SK-N-SH (cell line): ENCODE results near the gene SLC50A1. TPM values are rescaled to one million over a fixed set of nuclear protein-coding genes. Genes with fewer than 3 reads are reported as not detected.
A peak's percentile ranks its signal among the peaks of the same experiment; 100 is the strongest.

Experiments
- CTCF ChIA-PET: fragments of 300-600, 350-600 bp; formaldehyde crosslinking; extraction: SDS; loops from one replicate; lab custom pipeline; 2021; lab: Yijun Ruan, JAX
- POLR2A ChIA-PET: fragments of 350-600 bp; sonication (Branson Sonifier 250); formaldehyde crosslinking; extraction: SDS; loops from one replicate; lab custom pipeline; 2020; ENCODE audit warnings: antibody characterized with exemption, inconsistent platforms; lab: Yijun Ruan, JAX
- DNase-seq: peaks from one replicate; pipeline ENCODE4 v3.0.0; 2012
- H2AFZ ChIP-seq: fragments of 200-600 bp; sonication (generic); 2 replicates; pipeline ENCODE4 v1.8.1; 2016; ENCODE audit warnings: antibody characterized with exemption, mild to moderate bottlenecking, low read depth
- H3F3A ChIP-seq: fragments of 200-600 bp; sonication (generic); replicated peaks from 2 replicates; pipeline ENCODE3; 2016; ENCODE audit warnings: antibody characterized with exemption, mild to moderate bottlenecking; ENCODE audit not compliant: insufficient read depth
- H3K27ac ChIP-seq, 2 experiments: fragments of 200-500 bp in 1 of 2; fragments of 200-600 bp in 1 of 2; sonication (Bioruptor generic) in 1 of 2; sonication (generic), shearing (Covaris generic) in 1 of 2; 2 replicates each; pipeline versions ENCODE4 v1.5.1 to v1.6.1; 2014 to 2016; ENCODE audit warnings: low read depth in 2 of 2, inconsistent platforms in 1 of 2, low read length in 1 of 2, mild to moderate bottlenecking in 1 of 2, mixed read lengths in 1 of 2
- H3K27me3 ChIP-seq: fragments of 200-600 bp; sonication (generic), shearing (Covaris generic); 2 replicates; pipeline ENCODE4 v1.6.1; 2016; ENCODE audit warnings: mixed run types; ENCODE audit not compliant: insufficient read depth
- H3K36me3 ChIP-seq, 2 experiments: fragments of 200-500 bp in 1 of 2; fragments of 200-600 bp in 1 of 2; sonication (Bioruptor generic) in 1 of 2; sonication (generic) in 1 of 2; replicated peaks in 1 of 2; 2 replicates each; pipeline versions ENCODE3 to v1.5.1; 2014 to 2016; ENCODE audit warnings: low read length in 1 of 2, mild to moderate bottlenecking in 1 of 2; ENCODE audit not compliant: insufficient read depth in 2 of 2, control insufficient read depth in 1 of 2
- H3K4me1 ChIP-seq, 2 experiments: fragments of 200-500 bp in 1 of 2; fragments of 200-600 bp in 1 of 2; sonication (Bioruptor generic) in 1 of 2; sonication (generic), shearing (Covaris generic) in 1 of 2; 2 replicates each; pipeline versions ENCODE4 v1.5.1 to v1.6.1; 2014 to 2016; ENCODE audit warnings: low read depth in 1 of 2, low read length in 1 of 2, mixed run types in 1 of 2; ENCODE audit not compliant: insufficient read depth in 2 of 2, control insufficient read depth in 1 of 2
- H3K4me2 ChIP-seq: fragments of 200-600 bp; sonication (generic), shearing (Covaris generic); 2 replicates; pipeline ENCODE4 v1.6.1; 2017; ENCODE audit warnings: mixed run types
- H3K4me3 ChIP-seq, 2 experiments: fragments of 200-500 bp in 1 of 2; fragments of 200-600 bp in 1 of 2; sonication (Bioruptor generic) in 1 of 2; sonication (generic), shearing (Covaris generic) in 1 of 2; 2 replicates each; pipeline versions ENCODE4 v1.5.1 to v1.8.1; 2014 to 2016; ENCODE audit warnings: low read depth in 2 of 2, inconsistent platforms in 1 of 2, low read length in 1 of 2, mild to moderate bottlenecking in 1 of 2, mixed read lengths in 1 of 2, moderate library complexity in 1 of 2
- H3K79me2 ChIP-seq: fragments of 200-600 bp; sonication (generic); 2 replicates; pipeline ENCODE4 v1.8.1; 2017; ENCODE audit warnings: mild to moderate bottlenecking; ENCODE audit not compliant: insufficient read depth
- H3K9ac ChIP-seq: fragments of 200-600 bp; sonication (generic); 2 replicates; pipeline ENCODE4 v1.6.1; 2017; ENCODE audit warnings: mixed run types
- H3K9me2 ChIP-seq: fragments of 200-600 bp; sonication (generic); 2 replicates; pipeline ENCODE4 v1.6.1; 2017; ENCODE audit warnings: mixed run types
- H3K9me3 ChIP-seq: fragments of 200-600 bp; sonication (generic); 2 replicates; pipeline ENCODE4 v1.6.1; 2017; ENCODE audit warnings: mixed run types, mild to moderate bottlenecking, moderate library complexity
- H4K20me1 ChIP-seq: fragments of 200-600 bp; sonication (generic); 2 replicates; pipeline ENCODE4 v1.6.1; 2017; ENCODE audit warnings: mild to moderate bottlenecking, mixed run types; ENCODE audit not compliant: insufficient read depth
- CHD2 ChIP-seq: fragments of 150-350 bp; IDR thresholded peaks from 2 replicates; pipeline ENCODE4 v1.6.1; 2018; ENCODE audit warnings: low read length; ENCODE audit not compliant: partially characterized antibody
- ELF1 ChIP-seq: IDR thresholded peaks from 2 replicates; pipeline ENCODE4 v1.4.0; 2012
- EP300 ChIP-seq, 2 experiments: IDR thresholded peaks; 2 replicates each; pipeline versions ENCODE4 v1.4.0 to v1.6.1; 2012; ENCODE audit warnings: borderline replicate concordance in 1 of 2, low read depth in 1 of 2, low read length in 1 of 2
- FOXJ3 ChIP-seq: sonication (generic); formaldehyde crosslinking; IDR thresholded peaks from 2 replicates; pipeline ENCODE4 v1.5.1; 2020; ENCODE audit warnings: mild to moderate bottlenecking, missing genetic modification reagents
- GATA2 ChIP-seq: sonication (generic); formaldehyde crosslinking; IDR thresholded peaks from 2 replicates; pipeline ENCODE4 v1.5.0; 2020; ENCODE audit warnings: mild to moderate bottlenecking, missing genetic modification reagents
- JUND ChIP-seq: IDR thresholded peaks from 2 replicates; pipeline ENCODE4 v1.4.0; 2012
- MAX ChIP-seq: IDR thresholded peaks from 2 replicates; pipeline ENCODE4 v1.4.0; 2012; ENCODE audit warnings: low read depth
- MXI1 ChIP-seq: IDR thresholded peaks from 2 replicates; pipeline ENCODE4 v1.6.1; 2012; ENCODE audit warnings: mild to moderate bottlenecking, low read depth, low read length, improper control_type of control experiment
- NFIC ChIP-seq: IDR thresholded peaks from 2 replicates; pipeline ENCODE4 v1.4.0; 2012; ENCODE audit warnings: borderline replicate concordance
- NRF1 ChIP-seq: IDR thresholded peaks from 2 replicates; pipeline ENCODE4 v1.6.1; 2012; ENCODE audit warnings: low read depth, mild to moderate bottlenecking, low read length
- POLR2AphosphoS5 ChIP-seq: IDR thresholded peaks from 2 replicates; pipeline ENCODE4 v1.6.1; 2012; ENCODE audit warnings: low read depth, low read length
- RAD21 ChIP-seq: IDR thresholded peaks from 2 replicates; pipeline ENCODE4 v1.6.1; 2012; ENCODE audit warnings: mild to moderate bottlenecking, low read length
- RCOR1 ChIP-seq: fragments of 150-350 bp; IDR thresholded peaks from 2 replicates; pipeline ENCODE4 v1.6.1; 2017; ENCODE audit warnings: antibody characterized with exemption, low read length
- RFX5 ChIP-seq: IDR thresholded peaks from 2 replicates; pipeline ENCODE4 v1.6.1; 2012; ENCODE audit warnings: mild to moderate bottlenecking, improper control_type of control experiment, low read length
- RXRA ChIP-seq: IDR thresholded peaks from 2 replicates; pipeline ENCODE4 v1.4.0; 2012; ENCODE audit warnings: low read depth, mild to moderate bottlenecking, borderline replicate concordance
- SIN3A ChIP-seq: IDR thresholded peaks from 2 replicates; pipeline ENCODE4 v1.6.1; 2012; ENCODE audit warnings: low read depth, mild to moderate bottlenecking, low read length, moderate library complexity, borderline replicate concordance
- SMC3 ChIP-seq: IDR thresholded peaks from 2 replicates; pipeline ENCODE4 v1.6.1; 2012; ENCODE audit warnings: low read depth, low read length, improper control_type of control experiment
- TAF1 ChIP-seq: IDR thresholded peaks from 2 replicates; pipeline ENCODE4 v1.6.1; 2012; ENCODE audit warnings: low read depth, mild to moderate bottlenecking, low read length, moderate library complexity, borderline replicate concordance
- TCF12 ChIP-seq: IDR thresholded peaks from 2 replicates; pipeline ENCODE4 v1.4.0; 2012
- TEAD4 ChIP-seq: IDR thresholded peaks from 2 replicates; pipeline ENCODE4 v1.4.0; 2012; ENCODE audit warnings: mild to moderate bottlenecking, borderline replicate concordance; ENCODE audit not compliant: insufficient read depth
- YY1 ChIP-seq: IDR thresholded peaks from 2 replicates; pipeline ENCODE4 v1.4.0; 2012; ENCODE audit warnings: low read depth, mild to moderate bottlenecking
- WGBS: methylation state at CpG from one replicate; pipeline ENCODE4 v1.1.6; 2017; ENCODE audit warnings: low lambda C conversion rate; 5-methylcytosine and 5-hydroxymethylcytosine counted together
- polyA plus RNA-seq, 3 experiments: library from polyadenylated mRNA; depleted of rRNA; stranded (reverse); fragments of >200 nt; gene quantifications; 2 replicates each; pipeline ENCODE4 v1.2.3, GENCODE V29; 2012
- TF ChIP-seq, protein P1 (sequence below): IDR thresholded peaks from 2 replicates; pipeline ENCODE4 v1.4.0; 2012; ENCODE audit warnings: low read depth, borderline replicate concordance
- TF ChIP-seq, protein P2 (sequence below): fragments of 150-350 bp; IDR thresholded peaks from 2 replicates; pipeline ENCODE4 v1.6.1; 2017; ENCODE audit warnings: antibody characterized with exemption, low read length, low read depth, borderline replicate concordance
- TF ChIP-seq, protein P3 (sequence below): IDR thresholded peaks from 2 replicates; pipeline ENCODE4 v1.4.0; 2012; ENCODE audit warnings: low read depth, borderline replicate concordance
- TF ChIP-seq, protein P4 (sequence below): IDR thresholded peaks from 2 replicates; pipeline ENCODE4 v1.6.1; 2012; ENCODE audit warnings: mild to moderate bottlenecking, low read depth, low read length, moderate library complexity
- TF ChIP-seq, protein P5 (sequence below): fragments of 150-350 bp; IDR thresholded peaks from 2 replicates; pipeline ENCODE4 v1.6.1; 2016; ENCODE audit warnings: mild to moderate bottlenecking, low read depth, low read length

The SLC50A1 gene
- polyA plus RNA-seq, 1 of the 3 experiments (the other 2 are of a cell fraction) = 58.4 TPM

DNA sequence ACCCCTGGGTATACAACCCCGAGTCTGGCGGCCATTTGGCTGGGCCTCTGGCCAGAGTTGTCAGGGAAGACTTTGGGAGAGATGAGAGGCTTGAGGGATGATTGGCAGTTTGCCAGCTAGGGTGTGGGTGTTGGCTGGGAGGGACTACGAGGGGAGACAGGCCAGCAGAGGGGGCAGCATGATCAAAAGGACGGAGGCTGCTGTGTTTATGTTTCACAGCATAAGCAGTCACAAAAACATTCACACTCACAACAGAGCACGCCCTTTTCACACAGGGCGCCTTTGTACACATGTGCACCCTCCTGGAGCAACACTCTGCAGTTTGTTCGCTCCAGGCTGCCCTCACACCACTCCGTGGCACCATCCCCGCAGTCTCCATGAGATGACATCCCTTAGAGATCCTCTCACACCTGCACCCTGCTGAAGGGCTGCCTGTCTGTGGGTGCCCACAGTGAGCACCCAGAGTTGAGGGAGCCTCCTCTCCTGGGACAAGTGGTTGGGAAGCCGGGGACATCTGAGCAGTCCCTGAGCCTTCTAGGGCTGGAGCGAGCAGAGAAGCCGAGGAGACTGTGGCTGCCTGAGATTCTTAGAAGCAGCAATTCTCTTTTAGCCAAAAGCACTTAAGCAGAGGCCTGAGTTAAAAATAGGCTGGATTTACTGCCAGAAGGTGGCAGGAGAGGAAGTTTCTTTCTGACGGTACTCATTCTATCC, 41.6 kb upstream of the SLC50A1 start:
- 46% methylated on average over 12 of the region's 13 CpGs for WGBS
- CTCF ChIA-PET = interaction anchor here (0.7 to 13.1 kb wide), 7 partner anchors 14 to 75 kb away, joined by 3 to 496 read pairs (median 3); partner anchors contain the start of genes KRTCAP2 and TRIM46
- Histone ChIP-seq H2AFZ (0 out of 2 replicates have a peak overlapping the region, but pooled peaks have one; percentile 31), H3K9ac (no peak overlapping the region), H3F3A (peaks cover 18% of the 10 kb centered on the region), H3K4me1 (peaks cover 0 to 24% of the 10 kb centered on the region in 2 experiments; a peak in 1 of 4 replicates), H3K27ac (peak overlapping the region in 1 of 2 experiments; percentile 30; a peak in 1 of 4 replicates), H3K79me2 (no peaks in the 10 kb centered on the region), H3K27me3 (no peaks in the 10 kb centered on the region), H3K9me3 (no peaks in the 10 kb centered on the region), H3K4me3 (no peak overlapping the region), H3K9me2 (no peaks in the 10 kb centered on the region), H3K36me3 (no peaks in the 10 kb centered on the region), H4K20me1 (no peaks in the 10 kb centered on the region), H3K4me2 (no peak overlapping the region)
- POLR2A ChIA-PET = no interaction called here
- peak; percentile 77 for DNase-seq
- TF ChIP-seq MAX (no peak), GATA2 (CRISPR knock-in tag) (no peak), NFIC (peak; percentile 50), ELF1 (no peak), SMC3 (peak; percentile 68), RXRA (no peak), TCF12 (no peak), YY1 (no peak), FOXJ3 (no peak), EP300 (IDR thresholded peaks at IDR 0.05; ENCODE audit: borderline replicate concordance in 1 of 2, low read depth in 1 of 2, low read length in 1 of 2) (no peak), RFX5 (no peak), POLR2AphosphoS5 (no peak), CHD2 (no peak), TEAD4 (no peak), RCOR1 (no peak), TAF1 (no peak), SIN3A (no peak), NRF1 (no peak), MXI1 (0 out of 2 replicates have a peak, but pooled peaks have one; percentile 27), RAD21 (peak; percentile 62), JUND (no peak)
- TF ChIP-seq, protein P1, sequence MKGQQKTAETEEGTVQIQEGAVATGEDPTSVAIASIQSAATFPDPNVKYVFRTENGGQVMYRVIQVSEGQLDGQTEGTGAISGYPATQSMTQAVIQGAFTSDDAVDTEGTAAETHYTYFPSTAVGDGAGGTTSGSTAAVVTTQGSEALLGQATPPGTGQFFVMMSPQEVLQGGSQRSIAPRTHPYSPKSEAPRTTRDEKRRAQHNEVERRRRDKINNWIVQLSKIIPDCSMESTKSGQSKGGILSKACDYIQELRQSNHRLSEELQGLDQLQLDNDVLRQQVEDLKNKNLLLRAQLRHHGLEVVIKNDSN = no peak
- TF ChIP-seq, protein P2, sequence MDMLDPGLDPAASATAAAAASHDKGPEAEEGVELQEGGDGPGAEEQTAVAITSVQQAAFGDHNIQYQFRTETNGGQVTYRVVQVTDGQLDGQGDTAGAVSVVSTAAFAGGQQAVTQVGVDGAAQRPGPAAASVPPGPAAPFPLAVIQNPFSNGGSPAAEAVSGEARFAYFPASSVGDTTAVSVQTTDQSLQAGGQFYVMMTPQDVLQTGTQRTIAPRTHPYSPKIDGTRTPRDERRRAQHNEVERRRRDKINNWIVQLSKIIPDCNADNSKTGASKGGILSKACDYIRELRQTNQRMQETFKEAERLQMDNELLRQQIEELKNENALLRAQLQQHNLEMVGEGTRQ = no peak
- TF ChIP-seq, protein P3, sequence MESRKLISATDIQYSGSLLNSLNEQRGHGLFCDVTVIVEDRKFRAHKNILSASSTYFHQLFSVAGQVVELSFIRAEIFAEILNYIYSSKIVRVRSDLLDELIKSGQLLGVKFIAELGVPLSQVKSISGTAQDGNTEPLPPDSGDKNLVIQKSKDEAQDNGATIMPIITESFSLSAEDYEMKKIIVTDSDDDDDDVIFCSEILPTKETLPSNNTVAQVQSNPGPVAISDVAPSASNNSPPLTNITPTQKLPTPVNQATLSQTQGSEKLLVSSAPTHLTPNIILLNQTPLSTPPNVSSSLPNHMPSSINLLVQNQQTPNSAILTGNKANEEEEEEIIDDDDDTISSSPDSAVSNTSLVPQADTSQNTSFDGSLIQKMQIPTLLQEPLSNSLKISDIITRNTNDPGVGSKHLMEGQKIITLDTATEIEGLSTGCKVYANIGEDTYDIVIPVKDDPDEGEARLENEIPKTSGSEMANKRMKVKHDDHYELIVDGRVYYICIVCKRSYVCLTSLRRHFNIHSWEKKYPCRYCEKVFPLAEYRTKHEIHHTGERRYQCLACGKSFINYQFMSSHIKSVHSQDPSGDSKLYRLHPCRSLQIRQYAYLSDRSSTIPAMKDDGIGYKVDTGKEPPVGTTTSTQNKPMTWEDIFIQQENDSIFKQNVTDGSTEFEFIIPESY = no peak
- TF ChIP-seq, protein P4, sequence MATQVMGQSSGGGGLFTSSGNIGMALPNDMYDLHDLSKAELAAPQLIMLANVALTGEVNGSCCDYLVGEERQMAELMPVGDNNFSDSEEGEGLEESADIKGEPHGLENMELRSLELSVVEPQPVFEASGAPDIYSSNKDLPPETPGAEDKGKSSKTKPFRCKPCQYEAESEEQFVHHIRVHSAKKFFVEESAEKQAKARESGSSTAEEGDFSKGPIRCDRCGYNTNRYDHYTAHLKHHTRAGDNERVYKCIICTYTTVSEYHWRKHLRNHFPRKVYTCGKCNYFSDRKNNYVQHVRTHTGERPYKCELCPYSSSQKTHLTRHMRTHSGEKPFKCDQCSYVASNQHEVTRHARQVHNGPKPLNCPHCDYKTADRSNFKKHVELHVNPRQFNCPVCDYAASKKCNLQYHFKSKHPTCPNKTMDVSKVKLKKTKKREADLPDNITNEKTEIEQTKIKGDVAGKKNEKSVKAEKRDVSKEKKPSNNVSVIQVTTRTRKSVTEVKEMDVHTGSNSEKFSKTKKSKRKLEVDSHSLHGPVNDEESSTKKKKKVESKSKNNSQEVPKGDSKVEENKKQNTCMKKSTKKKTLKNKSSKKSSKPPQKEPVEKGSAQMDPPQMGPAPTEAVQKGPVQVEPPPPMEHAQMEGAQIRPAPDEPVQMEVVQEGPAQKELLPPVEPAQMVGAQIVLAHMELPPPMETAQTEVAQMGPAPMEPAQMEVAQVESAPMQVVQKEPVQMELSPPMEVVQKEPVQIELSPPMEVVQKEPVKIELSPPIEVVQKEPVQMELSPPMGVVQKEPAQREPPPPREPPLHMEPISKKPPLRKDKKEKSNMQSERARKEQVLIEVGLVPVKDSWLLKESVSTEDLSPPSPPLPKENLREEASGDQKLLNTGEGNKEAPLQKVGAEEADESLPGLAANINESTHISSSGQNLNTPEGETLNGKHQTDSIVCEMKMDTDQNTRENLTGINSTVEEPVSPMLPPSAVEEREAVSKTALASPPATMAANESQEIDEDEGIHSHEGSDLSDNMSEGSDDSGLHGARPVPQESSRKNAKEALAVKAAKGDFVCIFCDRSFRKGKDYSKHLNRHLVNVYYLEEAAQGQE = no peak
- TF ChIP-seq, protein P5, sequence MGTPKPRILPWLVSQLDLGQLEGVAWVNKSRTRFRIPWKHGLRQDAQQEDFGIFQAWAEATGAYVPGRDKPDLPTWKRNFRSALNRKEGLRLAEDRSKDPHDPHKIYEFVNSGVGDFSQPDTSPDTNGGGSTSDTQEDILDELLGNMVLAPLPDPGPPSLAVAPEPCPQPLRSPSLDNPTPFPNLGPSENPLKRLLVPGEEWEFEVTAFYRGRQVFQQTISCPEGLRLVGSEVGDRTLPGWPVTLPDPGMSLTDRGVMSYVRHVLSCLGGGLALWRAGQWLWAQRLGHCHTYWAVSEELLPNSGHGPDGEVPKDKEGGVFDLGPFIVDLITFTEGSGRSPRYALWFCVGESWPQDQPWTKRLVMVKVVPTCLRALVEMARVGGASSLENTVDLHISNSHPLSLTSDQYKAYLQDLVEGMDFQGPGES = no peak
